KMS-11 (cell line): ENCODE measurements around the gene TDP1.

Experiments
- H2AFZ ChIP-seq: fragments of 200-600 bp; sonication (generic); 2 replicates; pipeline ENCODE4 v1.6.1; 2016; ENCODE audit warnings: antibody characterized with exemption, mixed run types, low read depth
- H3K27ac ChIP-seq: fragments of 200-600 bp; sonication (generic); 2 replicates; pipeline ENCODE4 v1.6.1; 2016; ENCODE audit warnings: mild to moderate bottlenecking, mixed run types
- H3K27me3 ChIP-seq: fragments of 200-600 bp; sonication (generic); 2 replicates; pipeline ENCODE4 v1.6.1; 2017; ENCODE audit warnings: mild to moderate bottlenecking, low read depth, mixed run types, moderate library complexity; ENCODE audit not compliant: insufficient read depth
- H3K36me3 ChIP-seq: fragments of 200-600 bp; sonication (generic); 2 replicates; pipeline ENCODE4 v1.6.1; 2017; ENCODE audit warnings: mild to moderate bottlenecking, mixed run types; ENCODE audit not compliant: insufficient read depth
- H3K4me1 ChIP-seq: fragments of 200-600 bp; sonication (generic); 2 replicates; pipeline ENCODE4 v1.6.1; 2016; ENCODE audit warnings: mild to moderate bottlenecking, low read depth, mixed run types; ENCODE audit not compliant: poor library complexity, severe bottlenecking
- H3K4me2 ChIP-seq: fragments of 200-600 bp; sonication (generic); 2 replicates; pipeline ENCODE4 v1.7.0; 2016; ENCODE audit warnings: mild to moderate bottlenecking, mixed run types
- H3K4me3 ChIP-seq: fragments of 200-600 bp; sonication (generic); IDR thresholded peaks from 2 replicates; pipeline ENCODE4 v1.6.1; 2017; ENCODE audit warnings: low read depth, low read length, mixed read lengths; ENCODE audit not compliant: insufficient read depth
- H3K79me2 ChIP-seq: fragments of 200-600 bp; sonication (generic); 2 replicates; pipeline ENCODE4 v1.6.1; 2016; ENCODE audit warnings: low read depth, mixed run types; ENCODE audit not compliant: insufficient read depth
- H3K9ac ChIP-seq: fragments of 200-600 bp; sonication (generic); 2 replicates; pipeline ENCODE4 v1.6.1; 2016; ENCODE audit warnings: mild to moderate bottlenecking, mixed run types
- H4K20me1 ChIP-seq: fragments of 200-600 bp; sonication (generic); 2 replicates; pipeline ENCODE4 v1.6.1; 2016; ENCODE audit warnings: mild to moderate bottlenecking, mixed run types; ENCODE audit not compliant: insufficient read depth
- CTCF ChIP-seq: fragments of 200-600 bp; sonication (generic); conservative IDR thresholded peaks from 2 replicates; pipeline ENCODE4 v1.6.1; 2017; ENCODE audit warnings: low read depth, mild to moderate bottlenecking, antibody characterized with exemption, low read length, moderate library complexity, mixed read lengths

The TDP1 gene

GRCh38 chr14:89958966-89959365, 3.2 kb downstream of the TDP1 start:
- H3K4me1 ChIP-seq, result peaks cover 35% of the 10 kb centered on the region
- no peaks in the 10 kb centered on the region for H3K36me3 ChIP-seq
- H2AFZ ChIP-seq, result no peak overlapping the region
- no peaks in the 10 kb centered on the region for H3K27me3 ChIP-seq
- no peaks in the 10 kb centered on the region for H4K20me1 ChIP-seq
- peak overlapping the region; percentile 45; the same call in 1 of the 2 replicates for H3K27ac ChIP-seq
- no peak for TF ChIP-seq CTCF
- H3K4me2 ChIP-seq, result peak overlapping the region; percentile 36; the same call in 1 of the 2 replicates
- peaks cover 11% of the 10 kb centered on the region for H3K79me2 ChIP-seq
- no peak overlapping the region for H3K4me3 ChIP-seq
- no peak overlapping the region for H3K9ac ChIP-seq

GRCh38 chr14:89959853-89960445, 4.2 kb downstream of the TDP1 start:
- Histone ChIP-seq H3K27ac (peak overlapping the region; percentile 45), H3K4me1 (peaks cover 35% of the 10 kb centered on the region), H3K9ac (no peak overlapping the region), H3K27me3 (no peaks in the 10 kb centered on the region), H3K36me3 (no peaks in the 10 kb centered on the region), H2AFZ (no peak overlapping the region), H4K20me1 (no peaks in the 10 kb centered on the region), H3K4me2 (peak overlapping the region; percentile 36; the same call in 1 of the 2 replicates), H3K79me2 (peaks cover 11% of the 10 kb centered on the region), H3K4me3 (no peak overlapping the region)
- no peak for TF ChIP-seq CTCF

- no peak overlapping the region for H3K4me2 ChIP-seq
- no peaks in the 10 kb centered on the region for H3K36me3 ChIP-seq
- no peak for TF ChIP-seq CTCF
- H3K27me3 ChIP-seq, result no peaks in the 10 kb centered on the region
- no peak overlapping the region for H3K27ac ChIP-seq
- H3K9ac ChIP-seq, result no peak overlapping the region
- peaks cover 11% of the 10 kb centered on the region for H3K79me2 ChIP-seq
- H4K20me1 ChIP-seq, result no peaks in the 10 kb centered on the region
- no peak overlapping the region for H2AFZ ChIP-seq
- H3K4me3 ChIP-seq, result no peak overlapping the region
- H3K4me1 ChIP-seq, result peaks cover 35% of the 10 kb centered on the region
Observed at GRCh38 chr14:89960914-89961313, 5.2 kb downstream of the TDP1 start.

- no peaks in the 10 kb centered on the region for H3K27me3 ChIP-seq
- H4K20me1 ChIP-seq, result no peaks in the 10 kb centered on the region
- H3K27ac ChIP-seq, result no peak overlapping the region
- H3K79me2 ChIP-seq, result no peaks in the 10 kb centered on the region
- H3K4me1 ChIP-seq, result peaks cover 27% of the 10 kb centered on the region
- H2AFZ ChIP-seq, result no peak overlapping the region
- H3K36me3 ChIP-seq, result no peaks in the 10 kb centered on the region
- TF ChIP-seq CTCF, result no peak
- H3K4me3 ChIP-seq, result no peak overlapping the region
- H3K4me2 ChIP-seq, result no peak overlapping the region
- no peak overlapping the region for H3K9ac ChIP-seq
Observed at GRCh38 chr14:89963288-89963978, 7.7 kb downstream of the TDP1 start.
